Dermis blood vessel endothelial cell (primary cell): ENCODE measurements around the gene CA9. TPM values are rescaled to one million over a fixed set of nuclear protein-coding genes. Genes with fewer than 3 reads are reported as not detected.

Experiments used
- DNase-seq: peaks from one replicate; pipeline ENCODE4 v3.0.0; 2010
- total RNA-seq: library from RNA; depleted of rRNA; stranded (reverse); fragments of >200 nt; gene quantifications from 2 replicates; pipeline ENCODE4 v1.2.3, GENCODE V29; 2014

CA9 gene
- total RNA-seq, 1 donor from 2014 or later: not detected

DNA sequence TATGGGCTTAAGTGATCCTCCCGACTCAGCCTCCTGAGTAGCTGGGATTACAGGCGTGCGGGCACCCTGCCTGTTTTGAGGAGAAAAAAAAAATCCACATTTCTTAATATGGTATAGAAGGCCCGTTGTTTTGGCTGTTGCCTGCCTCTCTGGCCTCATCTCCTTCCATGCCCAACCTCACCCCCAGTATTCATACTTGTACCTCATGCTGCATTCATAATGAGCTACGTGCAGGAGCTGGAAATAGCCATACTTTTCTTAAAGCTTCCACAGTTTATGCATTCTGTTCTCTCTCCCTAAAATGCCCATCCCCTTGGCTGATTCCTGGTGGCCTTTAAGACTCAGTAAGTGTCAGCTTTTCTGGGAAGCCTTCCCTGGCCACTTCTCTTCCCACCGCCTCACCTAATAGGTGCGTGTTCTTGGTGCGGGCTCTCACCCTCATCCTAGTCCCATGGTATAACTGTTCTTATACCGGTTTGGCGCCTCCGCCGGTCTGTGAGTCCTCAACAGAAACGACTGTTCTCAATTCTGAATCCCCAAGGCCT lies 18.1 kb downstream of the CA9 start:
- DNase-seq: no peak

DNA sequence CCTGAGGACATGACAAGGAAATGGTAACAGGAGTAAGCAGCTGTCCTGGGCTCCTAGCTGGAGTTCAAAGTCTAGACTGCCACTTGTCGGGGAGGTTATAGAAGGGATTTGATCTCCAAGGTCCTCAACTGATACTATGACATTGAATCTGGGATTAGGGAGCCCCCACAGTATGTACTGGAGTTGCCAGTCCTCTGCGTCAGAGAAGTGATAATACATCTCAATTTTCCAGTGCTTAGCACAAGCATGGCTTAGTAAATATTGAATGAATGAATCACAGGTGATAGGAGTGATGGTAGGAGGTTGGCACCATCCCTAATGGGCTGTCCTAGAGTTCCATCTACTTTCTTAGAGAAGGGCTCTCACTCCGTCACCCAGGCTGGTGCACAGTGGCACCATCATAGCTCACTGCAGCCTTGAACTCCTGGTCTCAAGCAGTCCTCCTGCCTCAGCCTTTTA lies 22.2 kb downstream of the CA9 start:
- DNase-seq: no peak

DNA sequence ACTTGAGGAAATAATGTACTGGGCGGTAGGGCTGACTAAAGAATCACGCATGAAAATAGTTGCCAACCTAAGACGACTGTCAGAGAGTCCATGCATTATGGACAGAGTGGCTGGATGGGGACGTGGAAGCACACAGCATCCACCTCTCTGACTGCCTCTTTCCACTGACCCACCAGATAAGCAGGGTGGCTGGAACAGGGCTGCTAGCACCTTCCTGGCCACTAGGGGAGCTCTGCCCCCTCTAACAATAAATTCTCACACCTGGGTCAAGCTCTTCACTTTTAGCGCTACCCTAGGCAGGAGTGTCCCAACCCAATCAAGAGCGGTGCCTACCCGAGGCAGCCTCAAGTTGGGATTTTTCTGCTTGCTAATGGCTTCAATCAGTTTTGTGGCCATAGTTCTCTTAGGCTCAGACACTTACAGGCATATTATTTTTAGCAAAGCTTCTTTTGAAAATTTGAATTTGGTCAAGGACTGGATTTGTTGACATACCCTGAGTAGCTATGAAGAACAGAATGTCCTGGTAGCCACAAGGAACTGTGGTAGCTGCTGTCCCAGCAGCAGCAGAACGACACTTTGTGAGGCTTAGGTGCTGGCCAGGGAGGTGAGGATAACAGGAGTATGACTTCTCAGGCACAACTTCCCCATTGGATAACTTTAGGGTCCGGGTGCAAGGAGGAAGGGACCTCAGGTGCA lies 22.9 kb downstream of the CA9 start:
- DNase-seq: peak; percentile 74

DNA sequence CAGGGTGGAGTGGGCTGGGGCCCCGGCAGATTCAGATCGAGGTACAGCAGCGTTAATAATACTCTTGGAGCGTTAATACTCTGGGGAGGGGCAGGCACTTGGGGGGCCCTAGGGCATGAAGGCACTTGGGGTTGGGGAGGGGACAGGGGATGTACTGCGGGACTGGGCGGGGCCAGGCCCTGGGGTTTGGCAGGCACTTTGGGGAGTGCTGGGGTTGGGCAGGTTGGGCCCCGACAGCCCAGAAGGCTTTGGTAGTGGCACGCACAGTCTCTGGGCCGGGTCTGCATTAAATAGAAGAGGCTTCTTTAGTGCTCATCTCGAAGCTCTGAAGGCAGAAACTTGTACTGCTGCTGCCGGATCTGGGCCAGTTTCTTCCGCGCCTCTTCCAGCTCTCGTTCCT lies 23.8 kb downstream of the CA9 start:
- DNase-seq: no peak

DNA sequence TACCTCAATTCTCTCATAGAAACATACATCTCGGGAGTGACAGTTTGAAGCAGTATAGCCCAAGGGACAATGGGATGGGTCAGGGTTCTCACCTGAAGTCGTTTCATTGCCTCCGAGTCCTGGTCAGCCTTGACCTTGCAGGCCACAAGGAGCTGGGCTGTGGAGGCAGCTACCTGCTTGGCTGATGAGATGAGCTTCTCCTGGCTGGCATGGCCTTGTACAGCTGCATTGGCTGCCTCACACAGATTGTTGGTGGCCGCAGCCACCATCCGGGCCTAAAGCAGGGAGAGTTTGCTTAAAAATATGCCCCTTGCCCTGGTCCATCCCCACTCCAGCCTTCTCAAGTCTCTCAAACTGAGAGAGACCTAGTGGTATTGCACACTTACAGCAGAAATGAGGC lies 24.5 kb downstream of the CA9 start:
- no peak for DNase-seq

DNA sequence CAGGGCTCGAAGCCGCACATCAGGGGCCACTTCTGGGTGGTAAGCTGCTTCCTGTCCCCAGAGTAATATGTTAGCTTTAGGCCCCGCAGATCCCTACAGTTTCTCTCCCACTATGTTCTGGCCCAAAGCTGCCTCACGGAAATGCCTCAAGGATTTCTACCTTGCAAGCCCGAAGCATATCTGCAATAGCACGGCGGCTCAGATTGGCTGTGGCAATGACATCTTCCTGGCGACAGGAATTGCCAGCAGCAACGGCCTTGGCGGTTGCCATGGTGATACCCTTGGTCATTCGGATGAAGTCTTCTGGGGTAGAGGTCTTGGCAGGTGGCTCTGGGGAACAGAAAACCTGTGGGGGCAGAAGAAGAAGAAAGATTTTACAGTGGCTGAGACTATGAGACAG lies 26.3 kb downstream of the CA9 start:
- DNase-seq: no peak

DNA sequence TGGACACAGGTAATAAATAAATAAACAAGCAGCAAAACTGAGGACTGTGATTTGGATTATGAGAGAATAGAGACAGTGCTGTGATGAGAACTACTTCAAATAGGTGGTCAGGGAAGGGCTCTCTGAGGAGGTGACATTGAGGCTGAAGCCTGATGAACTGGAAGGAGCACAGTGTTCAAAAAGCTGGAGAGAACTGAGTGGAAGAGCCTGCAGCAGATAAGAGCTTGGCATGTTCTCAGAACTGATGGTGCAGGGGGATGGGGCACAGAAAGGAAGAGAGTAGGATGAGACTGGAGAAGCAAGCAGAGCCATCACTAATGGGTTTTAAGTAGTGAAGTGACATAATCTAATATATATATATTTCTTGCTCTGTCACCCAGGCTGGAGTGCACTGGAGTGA lies 27.2 kb downstream of the CA9 start:
- no peak for DNase-seq

DNA sequence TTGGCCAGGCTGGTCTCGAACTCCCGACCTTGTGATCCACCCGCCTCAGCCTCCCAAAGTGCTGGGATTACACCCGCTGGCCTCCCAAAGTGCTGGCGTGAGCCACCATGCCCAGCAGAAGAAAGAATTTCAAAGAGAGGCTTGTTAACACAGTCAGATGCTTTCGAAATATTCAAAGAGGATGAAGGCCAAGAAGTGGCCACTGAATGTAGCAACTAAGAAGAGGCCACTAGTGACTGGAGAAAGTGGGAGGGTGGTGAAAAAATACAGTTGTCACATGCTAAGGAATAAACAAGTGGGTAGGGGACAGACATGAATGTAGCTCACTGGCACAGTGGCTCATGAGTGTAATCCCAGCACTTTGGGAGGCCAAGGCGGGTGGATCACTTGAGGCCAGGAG lies 29.0 kb downstream of the CA9 start:
- DNase-seq: no peak

DNA sequence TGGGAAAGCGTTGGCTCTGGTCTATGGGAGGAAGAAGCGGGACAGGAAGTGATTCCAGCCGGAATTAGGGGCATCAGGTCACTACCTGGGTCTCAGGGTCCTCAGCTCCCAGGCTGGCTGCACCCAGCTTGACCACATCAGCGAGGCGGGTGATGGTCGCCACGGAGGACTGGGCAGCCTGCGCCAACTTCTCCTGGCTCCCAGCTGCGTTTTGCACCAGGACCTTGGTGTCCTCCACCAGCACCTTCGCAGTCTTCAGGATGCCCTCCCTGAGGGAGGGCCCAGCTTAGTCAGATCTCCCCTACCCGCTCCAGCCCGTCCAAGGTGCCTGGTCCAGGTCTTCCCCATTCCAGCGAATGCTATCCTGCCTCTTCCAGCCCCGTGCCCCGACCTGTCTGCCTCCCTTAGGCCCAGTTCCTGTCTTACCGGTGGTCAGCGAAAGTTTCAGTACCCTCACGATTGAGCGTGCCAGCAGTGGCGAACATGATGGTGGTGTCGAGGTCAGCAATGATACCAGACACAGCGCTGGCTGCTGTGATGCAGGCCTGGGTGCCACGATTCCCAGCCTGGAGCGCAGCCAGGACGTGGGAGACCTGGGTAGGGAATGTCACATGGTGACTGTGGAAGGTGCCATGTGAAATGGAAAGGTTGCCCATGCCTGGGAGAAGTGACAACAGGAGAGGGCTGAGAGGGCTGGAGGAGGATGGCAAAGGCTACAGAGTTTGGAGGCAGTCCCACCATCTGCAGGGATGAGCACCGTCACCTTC lies 30.4 kb downstream of the CA9 start:
- no peak for DNase-seq

DNA sequence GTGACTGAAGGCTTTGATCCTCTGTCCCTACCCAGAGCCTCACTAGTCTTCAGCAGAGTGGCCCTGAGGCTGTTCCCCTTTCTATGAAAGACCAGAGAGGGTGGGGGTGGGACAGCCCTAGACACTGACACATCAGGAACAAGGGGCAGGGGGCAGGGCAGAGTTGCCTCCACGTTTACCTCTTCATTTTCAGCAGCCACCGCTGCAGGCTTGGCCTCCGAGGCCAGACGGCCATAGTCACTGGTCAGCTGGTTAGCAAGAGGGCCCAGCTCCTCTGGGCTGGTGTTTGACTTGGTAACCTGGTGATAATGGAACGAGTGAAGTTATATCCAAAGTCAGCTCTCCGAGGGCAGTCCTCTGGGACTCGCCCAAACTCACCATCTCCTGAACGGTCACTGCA lies 31.6 kb downstream of the CA9 start:
- no peak for DNase-seq

DNA sequence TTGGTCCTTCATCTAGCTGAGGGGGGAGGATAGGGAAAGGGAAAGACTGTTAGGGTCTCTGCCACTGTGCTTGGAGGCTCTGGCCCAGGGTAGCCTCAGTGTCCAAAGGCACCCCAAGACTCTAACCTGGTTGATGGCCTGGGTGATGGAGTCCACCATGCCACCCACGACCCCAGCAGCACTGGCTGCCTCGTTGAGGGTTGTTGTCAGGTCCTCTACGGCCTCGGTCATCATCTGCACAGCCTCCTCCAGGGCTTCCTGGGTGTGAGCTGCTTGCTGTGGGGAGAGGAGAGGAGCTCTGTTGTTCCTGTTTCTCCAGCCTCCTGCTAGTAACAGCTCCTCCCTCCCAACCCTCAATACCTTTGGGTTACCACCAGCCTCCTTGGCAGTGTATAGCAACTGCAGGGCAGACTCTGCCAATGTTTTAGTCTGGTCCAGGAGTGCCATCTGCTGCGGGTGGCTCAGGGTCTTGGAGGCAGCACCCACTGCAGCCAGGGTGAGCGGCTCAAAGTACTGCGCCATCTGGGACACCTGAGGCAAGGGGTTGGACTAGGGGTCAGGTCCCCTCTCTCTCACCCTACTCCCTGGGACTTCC lies 32.2 kb downstream of the CA9 start:
- DNase-seq: no peak

DNA sequence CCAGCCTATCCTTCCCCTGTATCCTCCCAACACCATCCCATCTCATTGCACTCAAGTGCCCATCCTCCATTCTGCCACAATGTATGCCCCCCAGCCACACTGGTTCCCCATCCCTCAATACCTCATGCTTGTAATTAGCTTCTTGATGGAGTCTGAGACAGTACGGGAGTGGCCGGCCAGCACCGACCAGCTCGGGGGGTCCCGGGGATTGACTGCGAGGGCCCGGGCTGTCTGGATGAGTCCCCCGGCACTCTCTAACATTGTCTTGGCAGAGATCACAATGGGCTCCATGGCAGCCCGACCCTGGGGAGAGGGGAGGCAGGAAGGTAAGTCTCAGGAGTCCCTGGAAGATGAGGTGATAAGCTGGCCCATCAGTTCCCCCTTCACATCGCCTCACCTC lies 33.2 kb downstream of the CA9 start:
- DNase-seq: no peak

DNA sequence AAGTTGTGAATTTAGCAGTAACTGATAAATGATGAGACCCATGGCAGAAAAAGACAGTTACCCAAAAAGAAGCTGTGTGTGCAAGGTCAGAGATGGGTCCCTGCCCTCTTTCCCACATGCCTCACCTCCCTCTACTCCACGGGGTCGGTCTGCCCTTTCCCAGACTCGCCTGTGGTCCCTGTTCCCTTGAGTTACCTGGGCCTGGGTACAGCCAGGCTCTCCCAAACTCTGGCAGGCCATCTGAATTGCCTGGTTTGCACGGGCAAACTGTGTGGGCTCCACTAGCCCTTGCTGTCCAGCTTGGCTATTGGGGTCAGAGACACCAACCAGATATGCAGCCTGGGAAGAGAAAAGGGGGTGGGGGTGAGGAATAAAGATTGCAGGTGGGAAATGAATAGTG lies 34.4 kb downstream of the CA9 start:
- DNase-seq: no peak

DNA sequence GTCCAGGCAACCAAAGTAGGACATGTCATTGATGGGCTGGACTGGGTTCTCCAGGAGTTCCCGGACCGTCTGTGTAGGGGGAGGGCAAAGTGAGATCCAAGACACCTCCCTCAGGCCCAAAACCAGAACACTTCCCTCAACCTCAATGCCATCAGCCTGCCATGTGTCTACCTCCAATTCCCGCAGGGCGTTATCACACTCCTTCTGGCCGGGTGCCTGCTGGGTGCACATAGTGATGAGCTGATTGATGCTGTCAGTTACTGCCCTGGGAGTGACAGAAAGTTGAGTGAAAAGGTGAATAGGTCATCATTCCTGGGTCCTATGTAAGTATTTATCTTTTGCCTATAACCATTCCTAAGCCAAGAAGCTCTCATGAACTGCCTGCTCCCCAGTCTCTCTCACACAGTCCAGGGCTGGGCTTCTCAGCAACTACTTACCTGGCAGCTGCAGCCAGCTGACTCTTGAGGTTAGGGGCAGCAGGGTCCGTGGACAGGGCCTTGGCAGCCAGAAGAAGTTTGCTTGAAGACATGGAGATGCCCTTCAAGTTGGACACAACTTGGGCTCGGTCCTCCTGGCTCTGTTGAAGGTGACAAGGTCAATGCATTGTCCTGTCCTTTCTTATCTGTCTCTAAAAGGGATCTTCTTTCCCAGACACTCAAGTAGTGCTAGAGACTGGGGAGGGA lies 37.2 kb downstream of the CA9 start:
- DNase-seq: no peak

DNA sequence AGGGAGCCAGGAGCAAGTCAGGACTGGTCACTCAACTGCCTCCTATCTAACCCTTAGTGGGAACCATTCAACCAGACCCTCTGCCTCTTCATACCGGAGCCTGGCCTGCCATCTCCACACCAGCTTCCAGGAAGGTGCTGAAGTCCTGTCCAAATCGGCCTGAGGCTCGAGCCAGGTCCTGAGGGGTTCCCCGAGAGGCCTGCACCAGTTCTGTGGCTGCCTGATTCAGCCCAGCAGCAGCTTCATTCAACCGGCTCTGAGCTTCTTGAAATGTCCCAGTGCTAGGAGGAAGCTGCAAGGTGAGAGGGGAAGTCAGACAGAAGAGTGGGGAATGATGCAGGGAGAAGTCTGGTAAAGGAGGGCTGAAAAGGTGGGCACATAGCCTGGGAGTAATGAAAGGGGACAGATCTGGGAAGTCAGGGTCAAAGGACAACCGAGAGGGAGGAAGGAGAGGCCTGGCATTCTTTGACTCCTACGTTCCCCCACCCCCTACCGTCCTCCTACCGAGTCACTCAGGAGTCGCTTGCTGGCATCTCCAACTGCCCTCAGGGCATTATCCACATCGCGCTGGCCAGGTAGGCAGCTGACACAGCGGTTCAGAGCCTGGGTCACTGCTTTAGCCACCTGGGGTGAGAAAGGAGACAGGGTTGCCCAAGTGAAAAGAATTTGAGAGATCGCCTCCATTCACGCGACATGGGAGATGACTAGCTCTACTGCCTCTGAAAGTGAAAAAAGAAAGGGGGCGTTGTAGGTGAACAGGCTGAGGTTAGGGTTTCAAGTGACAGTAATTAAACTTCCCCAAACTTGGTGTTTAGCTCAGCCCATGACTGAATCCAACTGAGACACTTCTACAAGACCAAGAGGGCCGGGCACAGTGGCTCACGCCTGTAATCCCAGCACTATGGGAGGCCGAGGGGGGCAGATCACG lies 38.0 kb downstream of the CA9 start:
- no peak for DNase-seq

DNA sequence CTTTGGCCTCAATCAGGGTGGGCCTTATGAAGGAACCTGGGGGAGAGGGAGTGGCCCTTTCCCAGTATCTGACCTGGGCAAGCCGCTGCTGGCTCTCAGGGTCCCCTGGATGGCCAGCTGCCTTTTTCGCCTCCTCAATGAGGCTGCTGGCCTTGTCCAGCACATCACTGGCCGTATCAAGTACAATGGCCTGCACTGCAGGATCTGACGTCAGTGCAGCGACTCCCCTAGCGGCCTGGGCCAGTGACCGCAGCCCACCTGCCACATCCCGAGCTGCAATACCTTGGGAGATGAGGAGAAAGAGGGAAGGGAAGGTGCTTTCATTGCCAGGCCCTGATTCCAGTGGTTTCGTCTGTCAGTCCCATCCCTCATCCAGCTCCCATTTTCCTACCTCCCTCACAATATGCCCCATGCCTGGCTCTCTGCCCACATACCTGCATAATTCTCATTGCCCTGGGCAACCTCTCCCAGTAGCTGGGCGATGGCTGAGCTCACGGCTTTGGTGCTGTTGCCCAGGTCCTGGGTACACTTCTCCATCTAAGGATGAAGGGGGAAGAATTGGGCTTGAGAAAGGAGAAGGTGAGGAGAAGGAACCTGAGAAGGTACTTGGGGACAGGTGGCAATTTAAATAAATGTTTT lies 39.2 kb downstream of the CA9 start:
- DNase-seq: no peak

DNA sequence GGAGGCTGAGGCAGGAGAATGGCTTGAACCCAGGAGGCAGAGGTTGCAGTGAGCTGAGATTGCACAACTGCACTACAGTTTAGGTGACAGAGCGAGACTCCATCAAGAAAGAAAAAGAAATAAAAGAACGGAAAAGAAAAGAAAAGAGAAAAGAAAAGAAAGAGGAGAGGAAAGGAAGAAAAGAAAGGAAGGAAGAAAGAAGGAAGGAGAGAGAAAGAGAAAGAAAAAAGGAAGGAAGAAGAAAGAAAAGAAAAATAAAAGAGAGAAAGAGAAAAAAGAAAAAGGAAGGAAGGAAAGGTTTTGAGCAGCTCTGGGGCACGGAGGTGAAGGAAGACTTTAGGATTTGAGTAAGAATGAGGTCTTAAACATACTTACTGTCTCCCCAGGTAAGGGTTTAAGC lies 39.9 kb downstream of the CA9 start:
- DNase-seq: no peak

DNA sequence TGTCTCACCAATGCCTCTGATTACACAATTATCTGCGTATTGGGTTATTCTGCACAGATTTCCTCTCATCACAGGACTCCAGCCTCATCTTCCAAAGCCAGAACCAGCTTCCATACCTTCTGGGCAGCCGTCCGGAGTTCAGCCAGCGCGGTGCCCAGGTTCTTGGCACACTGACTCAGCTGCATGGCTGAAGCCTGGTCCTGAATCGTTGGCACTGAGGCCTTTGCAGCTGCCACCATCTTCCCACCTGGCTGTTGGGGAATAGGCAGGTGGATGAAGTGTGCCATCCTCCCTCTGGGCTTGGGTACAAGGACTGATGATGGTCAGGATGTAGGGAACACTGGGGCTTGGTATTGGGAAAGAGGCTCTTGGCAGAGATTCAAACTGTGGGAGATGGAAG lies 40.4 kb downstream of the CA9 start:
- no peak for DNase-seq

DNA sequence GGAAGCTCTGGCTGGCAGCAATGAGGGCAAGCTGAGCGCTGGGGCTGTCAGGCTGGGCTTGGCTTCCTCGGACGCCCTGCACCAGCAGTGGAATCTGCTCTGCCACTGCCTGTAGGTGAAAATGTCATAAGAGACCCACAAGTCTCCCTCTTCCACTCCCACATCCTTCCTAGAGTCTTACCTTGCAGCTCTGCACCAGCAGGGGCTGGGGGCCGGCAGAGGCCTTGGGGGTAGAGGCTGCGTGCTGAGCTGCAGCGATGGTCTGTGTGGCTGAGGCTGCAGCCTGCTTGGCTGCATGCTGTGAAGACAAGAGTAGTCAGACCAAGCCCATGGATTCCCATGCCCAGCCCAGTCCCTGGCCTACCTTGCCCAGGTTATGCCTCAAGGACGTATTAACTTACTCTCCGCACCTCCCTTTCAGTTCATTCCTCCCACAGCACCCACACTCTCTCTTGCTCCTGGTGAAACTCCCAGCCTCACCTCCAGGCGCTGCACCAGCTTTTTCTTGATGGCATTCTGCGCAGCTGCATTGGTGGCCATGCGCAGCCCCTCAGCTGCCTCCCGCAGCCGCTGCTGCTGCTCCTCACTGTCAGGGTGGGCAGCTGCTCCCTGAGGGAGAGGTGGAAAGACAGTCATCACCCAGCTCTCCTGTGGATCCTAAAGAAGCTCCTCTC lies 41.0 kb downstream of the CA9 start:
- no peak for DNase-seq

DNA sequence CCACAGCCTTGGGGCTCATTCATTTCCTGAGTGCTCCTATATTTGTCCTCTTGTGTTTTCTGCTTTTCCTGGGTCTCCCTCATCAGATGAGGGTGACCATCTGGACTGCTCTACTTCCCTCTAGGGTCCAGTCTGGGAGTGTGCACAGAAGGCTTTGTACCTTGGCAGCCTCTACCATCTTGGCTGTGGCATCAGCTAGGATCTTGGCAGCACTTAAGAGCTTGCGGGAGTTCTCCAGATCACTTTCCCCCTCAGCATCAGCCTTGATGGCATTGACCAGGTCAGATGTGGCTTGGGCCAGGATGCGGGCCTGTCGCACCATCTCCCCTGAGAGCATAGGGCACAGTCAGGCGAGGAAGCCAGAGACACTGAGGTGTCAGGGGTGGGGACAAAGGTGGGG lies 42.5 kb downstream of the CA9 start:
- no peak for DNase-seq
